Pulmonary artery endothelial cell (primary cell): Measurements from ENCODE around the gene IQCE. TPM values are rescaled to one million over a fixed set of nuclear protein-coding genes. Genes with fewer than 3 reads are reported as not detected.

Source experiments
- DNase-seq: peaks from one replicate; pipeline ENCODE4 v3.0.0-alpha.2; 2011; ENCODE audit warnings: low read depth, low spot score
- total RNA-seq: library from RNA; depleted of rRNA; stranded (reverse); fragments of >200 nt; gene quantifications from 2 replicates; pipeline ENCODE4 v1.2.3, GENCODE V29; 2014

IQCE gene
- total RNA-seq, result 7.1 and 10.3 TPM in 2 replicates

- peak; percentile 64 for DNase-seq
Measured at GRCh38 chr7:2558629-2559282, at the start of gene IQCE. Gene IQCE, plus strand, starts transcription at chr7:2558979. Its CDS starts 203 bp downstream, at chr7:2559182.

GRCh38 chr7:2509298-2509906, 49.4 kb upstream of the IQCE start:
- no peak for DNase-seq

- no peak for DNase-seq
Measured at GRCh38 chr7:2510130-2510776, 48.5 kb upstream of the IQCE start.

GRCh38 chr7:2510909-2511768, 47.6 kb upstream of the IQCE start:
- DNase-seq, result no peak

- DNase-seq, result no peak
Measured at GRCh38 chr7:2511769-2512168, 47.0 kb upstream of the IQCE start.

GRCh38 chr7:2512179-2512661, 46.6 kb upstream of the IQCE start:
- no peak for DNase-seq

- no peak for DNase-seq
Measured at GRCh38 chr7:2512713-2513112, 46.1 kb upstream of the IQCE start.

GRCh38 chr7:2513702-2514101, 45.1 kb upstream of the IQCE start:
- no peak for DNase-seq

- DNase-seq, result no peak
Measured at GRCh38 chr7:2514473-2515423, 44.0 kb upstream of the IQCE start.

GRCh38 chr7:2515424-2516193, 43.2 kb upstream of the IQCE start:
- DNase-seq, result no peak

GRCh38 chr7:2516194-2516555, 42.6 kb upstream of the IQCE start:
- DNase-seq, result no peak

- DNase-seq, result no peak
Measured at GRCh38 chr7:2517026-2517425, 41.8 kb upstream of the IQCE start.

- no peak for DNase-seq
Measured at GRCh38 chr7:2517678-2518507, 40.9 kb upstream of the IQCE start.

GRCh38 chr7:2518737-2519118, 40.1 kb upstream of the IQCE start:
- DNase-seq, result no peak

- DNase-seq, result peak; percentile 53
Measured at GRCh38 chr7:2519119-2519930, 39.5 kb upstream of the IQCE start, which contains the start of gene LFNG. Gene LFNG, plus strand, starts transcription at chr7:2519774. Its CDS starts 88 bp downstream, at chr7:2519862.

- no peak for DNase-seq
Measured at GRCh38 chr7:2520131-2520760, 38.5 kb upstream of the IQCE start.

- DNase-seq, result no peak
Measured at GRCh38 chr7:2520761-2521290, 38.0 kb upstream of the IQCE start.
